Activated CD8-positive, alpha-beta T cell treated with anti-CD3 and anti-CD28 coated beads, Interleukin-2, amount 10 ng/mL, durations not matched to agents 7 days and 5 days (primary cell): ENCODE results near the gene PVALB. TPM values are rescaled to one million over a fixed set of nuclear protein-coding genes. Genes with fewer than 3 reads are reported as not detected.

Source experiments
- ATAC-seq: fragments of 150-1000 bp; cut with Tn5 transposase; one replicate; pipeline ENCODE4 v1.10.0; 2021; ENCODE audit warnings: moderate library complexity
- CTCF ChIA-PET: fragments of 350-600 bp; sonication (Branson Sonifier 250); formaldehyde crosslinking; loops from one replicate; lab custom pipeline; 2021; ENCODE audit warnings: antibody characterized with exemption; lab: Charles Lee
- POLR2A ChIA-PET: fragments of 350-600 bp; sonication (Branson Sonifier 250); formaldehyde crosslinking; loops from one replicate; lab custom pipeline; 2021; ENCODE audit warnings: antibody characterized with exemption; lab: Charles Lee
- DNase-seq: peaks from one replicate; pipeline ENCODE4 v3.0.0-alpha.2; 2020
- H3K27ac Mint-ChIP-seq: one replicate; pipeline ENCODE4 v1.8.0; 2021; ENCODE audit warnings: mild to moderate bottlenecking, mixed read lengths
- H3K27me3 Mint-ChIP-seq: one replicate; pipeline ENCODE4 v1.8.0; 2021; ENCODE audit warnings: low read depth, mixed read lengths
- H3K36me3 Mint-ChIP-seq: one replicate; pipeline ENCODE4 v1.8.0; 2021; ENCODE audit warnings: low read depth, mixed read lengths
- H3K4me1 Mint-ChIP-seq: one replicate; pipeline ENCODE4 v1.8.0; 2021; ENCODE audit warnings: low read depth, mixed read lengths
- H3K4me3 Mint-ChIP-seq: one replicate; pipeline ENCODE4 v1.8.0; 2021; ENCODE audit warnings: mild to moderate bottlenecking, mixed read lengths
- H3K9me3 Mint-ChIP-seq: one replicate; pipeline ENCODE4 v1.8.0; 2022; ENCODE audit warnings: mixed read lengths; ENCODE audit not compliant: insufficient read depth
- total RNA-seq, 2 experiments: library from RNA; stranded (reverse); gene quantifications; one replicate each; pipeline ENCODE4 v1.2.3, GENCODE V29; 2021

Gene PVALB
- total RNA-seq, 2 experiments from 2014 or later: not detected

- H3K36me3 Mint-ChIP-seq: no peaks in the 10 kb centered on the region
- POLR2A ChIA-PET: no interaction called here
- no peak overlapping the region for H3K27ac Mint-ChIP-seq
- H3K4me1 Mint-ChIP-seq: peaks cover 32% of the 10 kb centered on the region
- ATAC-seq (no peak), DNase-seq (no peak)
- no peaks in the 10 kb centered on the region for H3K9me3 Mint-ChIP-seq
- peaks cover 16% of the 10 kb centered on the region for H3K27me3 Mint-ChIP-seq
- H3K4me3 Mint-ChIP-seq: no peak overlapping the region
- CTCF ChIA-PET: interaction anchor here (0.8 to 1.8 kb wide), 3 partner anchors 16 to 195 kb away, joined by 3 to 4 read pairs (median 4); no protein-coding TSS in a partner anchor
Observed at GRCh38 chr22:36826262-36826661, 9.4 kb upstream of the PVALB start.

GRCh38 chr22:36824655-36825054 is 7.8 kb upstream of the PVALB start:
- no peak for DNase-seq
- Mint-ChIP-seq H3K9me3 (no peaks in the 10 kb centered on the region), H3K4me3 (no peak overlapping the region), H3K27ac (no peak overlapping the region), H3K4me1 (peaks cover 16% of the 10 kb centered on the region), H3K27me3 (peaks cover 26% of the 10 kb centered on the region), H3K36me3 (no peaks in the 10 kb centered on the region)
- no peak for ATAC-seq
- CTCF ChIA-PET: no interaction called here
- POLR2A ChIA-PET: no interaction called here

GRCh38 chr22:36823186-36823839 is 6.5 kb upstream of the PVALB start:
- ChIA-PET CTCF (no interaction called here), POLR2A (no interaction called here)
- no peaks in the 10 kb centered on the region for H3K9me3 Mint-ChIP-seq
- peaks cover 34% of the 10 kb centered on the region for H3K27me3 Mint-ChIP-seq
- DNase-seq (no peak), ATAC-seq (no peak)
- H3K27ac Mint-ChIP-seq: no peak overlapping the region
- H3K4me3 Mint-ChIP-seq: no peak overlapping the region
- H3K4me1 Mint-ChIP-seq: peaks cover 5% of the 10 kb centered on the region
- no peaks in the 10 kb centered on the region for H3K36me3 Mint-ChIP-seq

GRCh38 chr22:36822581-36822980 is 5.7 kb upstream of the PVALB start:
- Mint-ChIP-seq H3K36me3 (no peaks in the 10 kb centered on the region), H3K27me3 (peaks cover 41% of the 10 kb centered on the region), H3K4me3 (no peak overlapping the region), H3K4me1 (peaks cover 6% of the 10 kb centered on the region), H3K27ac (no peak overlapping the region), H3K9me3 (no peaks in the 10 kb centered on the region)
- POLR2A ChIA-PET: no interaction called here
- CTCF ChIA-PET: no interaction called here
- no peak for ATAC-seq
- no peak for DNase-seq

GRCh38 chr22:36819112-36819511 is 2.3 kb upstream of the PVALB start:
- Mint-ChIP-seq H3K4me3 (no peak overlapping the region), H3K4me1 (peaks cover 6% of the 10 kb centered on the region), H3K9me3 (no peaks in the 10 kb centered on the region), H3K27me3 (peaks cover 57% of the 10 kb centered on the region), H3K27ac (no peak overlapping the region), H3K36me3 (no peaks in the 10 kb centered on the region)
- CTCF ChIA-PET: no interaction called here
- ATAC-seq (no peak), DNase-seq (no peak)
- POLR2A ChIA-PET: no interaction called here

GRCh38 chr22:36818010-36818642 is 1.3 kb upstream of the PVALB start:
- Mint-ChIP-seq H3K4me3 (no peak overlapping the region), H3K9me3 (no peaks in the 10 kb centered on the region), H3K4me1 (peaks cover 6% of the 10 kb centered on the region), H3K27ac (no peak overlapping the region), H3K27me3 (peaks cover 66% of the 10 kb centered on the region), H3K36me3 (no peaks in the 10 kb centered on the region)
- DNase-seq (no peak), ATAC-seq (no peak)
- POLR2A ChIA-PET: no interaction called here
- CTCF ChIA-PET: interaction anchor here (0.7 kb wide), 1 partner anchor 38 kb away, joined by 3 read pairs; no protein-coding TSS in a partner anchor

- Mint-ChIP-seq H3K9me3 (no peaks in the 10 kb centered on the region), H3K27me3 (peaks cover 72% of the 10 kb centered on the region), H3K36me3 (no peaks in the 10 kb centered on the region), H3K27ac (no peak overlapping the region), H3K4me1 (peaks cover 6% of the 10 kb centered on the region), H3K4me3 (no peak overlapping the region)
- CTCF ChIA-PET: no interaction called here
- POLR2A ChIA-PET: no interaction called here
- DNase-seq (no peak), ATAC-seq (no peak)
Observed at GRCh38 chr22:36817525-36817848, 652 bp upstream of the PVALB start.

GRCh38 chr22:36816339-36816635 is 548 bp downstream of the PVALB start:
- Mint-ChIP-seq H3K9me3 (no peaks in the 10 kb centered on the region), H3K27me3 (peaks cover 72% of the 10 kb centered on the region), H3K4me1 (peaks cover 6% of the 10 kb centered on the region), H3K4me3 (no peak overlapping the region), H3K27ac (no peak overlapping the region), H3K36me3 (no peaks in the 10 kb centered on the region)
- DNase-seq (no peak), ATAC-seq (no peak)
- CTCF ChIA-PET: no interaction called here
- POLR2A ChIA-PET: no interaction called here

- H3K4me1 Mint-ChIP-seq: peaks cover 6% of the 10 kb centered on the region
- H3K27ac Mint-ChIP-seq: no peak overlapping the region
- no peaks in the 10 kb centered on the region for H3K36me3 Mint-ChIP-seq
- ATAC-seq (no peak), DNase-seq (no peak)
- no peak overlapping the region for H3K4me3 Mint-ChIP-seq
- CTCF ChIA-PET: no interaction called here
- H3K27me3 Mint-ChIP-seq: peaks cover 68% of the 10 kb centered on the region
- POLR2A ChIA-PET: no interaction called here
- H3K9me3 Mint-ChIP-seq: no peaks in the 10 kb centered on the region
Observed at GRCh38 chr22:36815558-36816338, 1.1 kb downstream of the PVALB start.

- Mint-ChIP-seq H3K27me3 (peaks cover 58% of the 10 kb centered on the region), H3K27ac (no peak overlapping the region), H3K36me3 (no peaks in the 10 kb centered on the region), H3K4me1 (peaks cover 10% of the 10 kb centered on the region), H3K9me3 (no peaks in the 10 kb centered on the region), H3K4me3 (no peak overlapping the region)
- DNase-seq (no peak), ATAC-seq (no peak)
- ChIA-PET CTCF (no interaction called here), POLR2A (no interaction called here)
Observed at GRCh38 chr22:36814801-36815200, 2.0 kb downstream of the PVALB start.

- Mint-ChIP-seq H3K27ac (no peak overlapping the region), H3K4me1 (peaks cover 33% of the 10 kb centered on the region), H3K9me3 (no peaks in the 10 kb centered on the region), H3K4me3 (no peak overlapping the region), H3K36me3 (no peaks in the 10 kb centered on the region), H3K27me3 (peaks cover 33% of the 10 kb centered on the region)
- ChIA-PET CTCF (interaction anchor here (1.5 kb wide), 2 partner anchors 45 to 54 kb away, joined by 4 to 7 read pairs; no protein-coding TSS in a partner anchor), POLR2A (no interaction called here)
- DNase-seq: no peak
- ATAC-seq: no peak
Observed at GRCh38 chr22:36811094-36811800, 5.6 kb downstream of the PVALB start.

- Mint-ChIP-seq H3K27me3 (peaks cover 21% of the 10 kb centered on the region), H3K27ac (peak overlapping the region; percentile 86), H3K4me3 (peak overlapping the region; percentile 24), H3K4me1 (peaks cover 32% of the 10 kb centered on the region), H3K36me3 (no peaks in the 10 kb centered on the region), H3K9me3 (no peaks in the 10 kb centered on the region)
- no peak for DNase-seq
- ChIA-PET POLR2A (no interaction called here), CTCF (interaction anchor here (0.7 to 2.3 kb wide), 3 partner anchors 27 to 52 kb away, joined by 3 to 8 read pairs (median 7); no protein-coding TSS in a partner anchor)
- ATAC-seq: no peak
Observed at GRCh38 chr22:36809351-36809750, 7.5 kb downstream of the PVALB start.
